Activated T-cell treated with anti-CD3 and anti-CD28 coated beads for 24 hours (primary cell): ENCODE measurements around the gene OR11H7.
"Not testable (repeated sequence)": the region's sequence is repeated elsewhere in the genome, so short reads cannot be mapped to it uniquely, and the experiment has no call there.

Experiments used
- DNase-seq: peaks from one replicate; pipeline ENCODE4 v3.0.0-alpha.2; 2020; ENCODE audit warnings: low read depth

Gene OR11H7

GRCh38 chr14:20228681-20229080 is at the start of gene OR11H7:
OR11H7 (plus strand) TSS chr14:20228981.
- DNase-seq, result no peak

GRCh38 chr14:20179218-20179617 is 49.6 kb upstream of the OR11H7 start:
- no peak for DNase-seq

- DNase-seq, result no peak
These were observed 48.9 kb upstream of the OR11H7 start for GRCh38 chr14:20179880-20180279.

GRCh38 chr14:20180486-20180885 is 48.3 kb upstream of the OR11H7 start:
- DNase-seq, result no peak

GRCh38 chr14:20184181-20184580 is 44.6 kb upstream of the OR11H7 start:
- DNase-seq, result no peak

- DNase-seq, result no peak
These were observed 38.2 kb upstream of the OR11H7 start, which contains the start of gene OR11G2 for GRCh38 chr14:20190596-20190995. OR11G2 (plus strand) TSS chr14:20190896; CDS start chr14:20197438, 6,542 bp downstream.

GRCh38 chr14:20191396-20191795 is 37.4 kb upstream of the OR11H7 start:
- DNase-seq, result no peak

- DNase-seq, result no peak
These were observed 34.7 kb upstream of the OR11H7 start for GRCh38 chr14:20194101-20194500.

GRCh38 chr14:20195170-20195569 is 33.6 kb upstream of the OR11H7 start:
- not testable (repeated sequence) for DNase-seq

GRCh38 chr14:20195911-20196310 is 32.9 kb upstream of the OR11H7 start:
- DNase-seq, result no peak

GRCh38 chr14:20197459-20197858 is 31.3 kb upstream of the OR11H7 start:
- DNase-seq, result no peak

- DNase-seq, result no peak
These were observed 29.8 kb upstream of the OR11H7 start for GRCh38 chr14:20198991-20199390.

GRCh38 chr14:20204721-20205120 is 24.1 kb upstream of the OR11H7 start:
- DNase-seq, result no peak

GRCh38 chr14:20209595-20209994 is 19.2 kb upstream of the OR11H7 start:
- DNase-seq, result no peak

GRCh38 chr14:20212406-20212805 is 16.4 kb upstream of the OR11H7 start:
- DNase-seq, result not testable (repeated sequence)

- DNase-seq, result no peak
These were observed 13.6 kb upstream of the OR11H7 start for GRCh38 chr14:20215196-20215595.

GRCh38 chr14:20219033-20219432 is 9.7 kb upstream of the OR11H7 start:
- no peak for DNase-seq

GRCh38 chr14:20223410-20223809 is 5.4 kb upstream of the OR11H7 start, which contains the start of gene OR11H6:
OR11H6 (plus strand) TSS chr14:20223710; CDS start chr14:20223710, 0 bp downstream.
- DNase-seq, result no peak

- DNase-seq, result not testable (repeated sequence)
These were observed 6.6 kb downstream of the OR11H7 start for GRCh38 chr14:20235415-20235814.

GRCh38 chr14:20247646-20248246 is 19.0 kb downstream of the OR11H7 start:
- no peak for DNase-seq

- DNase-seq, result no peak
These were observed 33.9 kb downstream of the OR11H7 start for GRCh38 chr14:20262642-20263128.

- not testable (repeated sequence) for DNase-seq
These were observed 35.6 kb downstream of the OR11H7 start for GRCh38 chr14:20264361-20264760.

GRCh38 chr14:20274062-20274461 is 45.3 kb downstream of the OR11H7 start:
- no peak for DNase-seq

GRCh38 chr14:20277409-20277808 is 48.6 kb downstream of the OR11H7 start:
- no peak for DNase-seq
